Measurements from ENCODE around the gene MARK4.
"Not testable (repeated sequence)": the region's sequence is repeated elsewhere in the genome, so short reads cannot be mapped to it uniquely, and the experiment has no call there.

DNA sequence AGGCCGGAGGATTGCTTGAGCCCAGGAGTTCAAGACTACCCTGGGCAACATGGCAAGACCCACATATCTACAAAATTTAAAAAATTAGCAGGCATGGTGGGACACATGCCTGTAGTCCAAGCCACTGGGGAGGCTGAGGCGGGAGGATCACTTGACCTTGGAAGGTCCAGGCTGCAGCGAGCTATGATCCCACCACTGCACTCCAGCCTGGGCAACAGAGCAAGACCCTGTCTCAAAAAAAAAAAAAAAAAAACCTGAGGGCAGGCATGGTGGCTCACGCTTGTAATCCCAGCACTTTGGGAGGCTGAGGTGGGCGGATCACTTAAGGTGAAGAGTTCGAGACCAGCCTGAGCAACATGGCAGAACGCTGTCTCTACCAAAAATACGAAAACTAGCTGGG, 58.3 kb downstream of the MARK4 start:
- TF ChIP-seq CTCF, POLR2A (IDR thresholded peaks at IDR 0.05): not testable (repeated sequence)
